GM19452 (cell line): ENCODE results near the gene FIGN.

Experiments
- ATAC-seq: cut with Tn5 transposase; IDR thresholded peaks from one replicate; pipeline ENCODE4 v1.9.1; 2021; ENCODE audit not compliant: unreplicated experiment

The FIGN gene

DNA sequence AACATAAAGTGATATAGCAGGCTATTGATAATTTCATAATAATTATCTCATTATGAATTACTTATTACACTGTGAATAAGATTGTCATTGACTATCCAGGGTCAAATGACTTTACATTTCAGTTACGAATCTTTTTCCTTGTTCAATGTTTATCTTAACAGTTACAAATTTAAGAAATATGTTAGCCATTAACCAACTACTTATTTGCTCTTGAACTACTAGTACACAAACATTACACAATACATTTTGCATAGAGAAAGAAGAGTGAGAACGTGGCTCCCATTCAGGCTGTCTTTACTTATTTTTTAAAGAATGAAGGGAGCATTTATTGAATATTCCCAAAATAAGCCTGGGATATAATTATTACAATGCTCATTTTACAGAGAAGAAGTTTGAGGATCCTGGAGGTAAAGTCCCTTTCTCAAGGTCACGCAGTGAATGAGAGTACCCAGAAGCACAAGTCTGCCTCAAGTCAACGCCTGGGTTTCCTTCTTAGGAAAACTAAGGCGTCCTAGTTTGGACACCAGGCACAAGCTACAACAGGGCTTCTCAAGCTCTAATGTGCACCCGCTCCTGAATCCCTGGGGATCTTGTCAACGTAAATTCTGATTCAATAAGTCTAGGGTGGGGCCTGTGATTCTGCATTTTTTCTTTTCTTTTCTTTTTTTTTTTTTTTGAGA lies 164.2 kb downstream of the FIGN start:
- no peak for ATAC-seq

DNA sequence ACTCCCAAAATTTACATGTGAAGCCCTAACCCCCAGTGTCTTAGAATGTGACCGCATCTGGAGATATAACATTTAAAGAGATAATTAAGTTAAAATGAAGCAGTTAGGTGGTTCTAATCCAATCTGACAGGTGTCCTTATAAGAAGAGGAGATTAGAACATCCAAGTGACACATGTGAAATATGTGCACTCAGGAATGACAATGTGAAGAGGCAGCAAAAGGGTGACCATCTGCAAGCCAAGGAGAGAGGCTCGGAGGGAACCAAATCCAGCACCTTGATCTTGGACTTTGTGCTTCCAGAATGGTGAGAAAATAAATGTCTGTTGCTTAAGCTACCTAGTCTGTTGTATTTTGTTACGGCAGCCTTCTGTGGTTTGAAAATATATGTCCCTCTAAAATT lies 165.4 kb downstream of the FIGN start:
- no peak for ATAC-seq

DNA sequence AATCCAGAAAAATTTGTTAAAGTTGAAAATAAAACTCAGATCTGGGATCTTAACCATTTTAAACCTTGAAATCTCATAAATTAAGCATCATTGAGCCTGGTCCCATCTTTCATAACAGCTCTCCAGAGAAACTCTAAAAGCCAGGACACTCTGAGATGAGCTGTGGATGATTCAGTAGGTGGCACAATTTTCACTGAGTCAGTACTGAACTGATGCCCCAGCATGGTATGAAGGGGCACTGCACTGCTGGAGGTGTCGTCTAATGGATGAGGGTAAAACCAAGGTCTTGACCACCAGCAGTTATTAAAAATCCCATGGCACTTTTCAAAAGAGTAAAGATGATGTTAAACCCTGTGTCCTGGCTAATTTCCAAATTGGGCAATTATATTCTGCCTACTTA lies 170.6 kb downstream of the FIGN start:
- no peak for ATAC-seq

DNA sequence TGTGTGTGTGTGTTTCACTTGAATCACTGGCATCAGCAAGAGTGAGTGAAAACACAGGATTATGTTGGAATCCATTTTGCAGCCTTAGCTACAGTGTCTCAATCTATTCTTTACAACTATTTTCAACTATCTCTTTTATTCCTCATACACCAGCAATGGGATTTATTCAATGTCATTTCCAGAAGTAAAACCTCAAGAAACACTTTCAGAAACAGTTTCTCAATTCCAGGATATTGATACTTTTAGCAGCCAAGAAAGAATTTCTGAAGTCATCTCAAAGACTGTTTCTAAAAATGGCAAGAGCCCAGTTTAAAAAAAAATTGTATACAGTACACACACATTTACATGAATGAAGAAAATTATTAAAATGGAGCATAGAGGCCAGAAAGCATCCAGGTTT lies 171.6 kb downstream of the FIGN start:
- no peak for ATAC-seq

DNA sequence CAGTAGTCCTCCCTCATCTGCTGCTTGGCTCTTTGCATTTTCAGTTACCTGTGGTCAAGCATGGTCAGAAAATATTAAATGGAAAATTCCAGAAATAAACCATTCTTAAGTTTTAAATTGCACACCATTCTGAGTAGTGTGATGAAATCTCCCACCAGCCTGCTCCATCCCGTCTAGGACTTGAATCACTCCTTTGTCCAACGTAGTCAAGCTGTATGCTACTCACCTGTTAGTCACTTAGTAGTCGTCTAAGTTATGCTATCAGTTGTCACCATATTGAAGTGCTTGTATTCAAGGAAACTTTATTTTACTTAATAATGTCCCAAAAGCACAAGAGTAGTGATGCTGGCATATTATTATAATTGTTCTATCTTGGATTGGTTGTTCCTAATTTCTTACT lies 172.5 kb downstream of the FIGN start:
- ATAC-seq = no peak

DNA sequence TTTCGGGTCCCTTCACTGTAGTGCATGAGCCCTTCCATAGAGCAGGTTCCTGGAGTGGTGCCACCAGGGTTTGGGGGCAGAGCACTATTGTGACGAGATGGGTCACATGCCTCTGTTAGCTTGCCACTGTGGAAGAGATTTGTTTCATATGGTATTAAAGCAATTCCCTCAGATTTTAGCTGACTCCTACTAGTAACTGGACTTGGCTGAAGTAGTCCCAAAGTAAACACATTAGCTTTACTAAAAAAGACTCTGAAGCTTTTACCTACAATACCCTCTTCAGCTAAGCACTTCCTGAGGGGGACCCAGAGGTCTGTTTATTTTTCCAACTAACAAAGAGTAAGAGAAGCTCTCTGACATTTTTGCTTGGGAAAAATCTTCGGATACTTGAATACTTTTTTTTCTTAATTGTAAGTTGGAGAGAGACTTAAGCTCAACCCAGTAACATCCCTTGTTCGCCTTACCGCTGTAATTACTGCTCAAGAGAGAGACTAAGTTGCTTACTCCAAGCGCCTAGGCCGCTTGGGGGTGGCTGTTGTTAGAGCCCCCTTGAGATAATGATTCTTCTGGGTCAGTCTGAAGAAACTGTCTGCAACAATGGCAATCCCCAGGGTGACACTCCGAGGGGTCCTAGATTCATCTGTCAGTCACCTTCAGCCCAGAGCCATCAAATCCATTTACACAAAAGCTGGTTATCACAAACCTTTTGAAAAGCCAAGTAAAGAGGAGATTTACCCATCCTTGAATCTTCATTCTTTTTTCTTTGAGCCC lies 177.4 kb downstream of the FIGN start:
- no peak for ATAC-seq

DNA sequence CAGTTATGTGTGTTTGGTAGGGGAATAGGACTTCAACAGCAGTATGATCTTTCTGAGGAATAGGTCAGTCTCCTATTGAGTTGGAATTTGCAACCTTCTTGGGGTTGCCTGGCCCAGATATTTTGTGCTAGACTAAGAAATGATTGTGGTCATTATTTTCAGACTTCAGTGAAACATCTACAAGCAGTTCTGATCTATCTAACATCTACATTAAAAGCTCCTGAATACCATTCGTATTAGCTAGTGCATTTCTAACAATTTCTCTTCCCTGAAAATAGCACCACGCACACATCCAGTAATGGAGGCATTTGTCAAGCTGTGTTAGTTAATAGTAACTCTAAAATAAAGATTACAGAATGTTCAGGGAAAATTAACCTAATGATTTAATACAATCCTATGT lies 179.3 kb downstream of the FIGN start:
- no peak for ATAC-seq

GRCh38 chr2:163554864-163555263 lies 180.9 kb downstream of the FIGN start:
- no peak for ATAC-seq

DNA sequence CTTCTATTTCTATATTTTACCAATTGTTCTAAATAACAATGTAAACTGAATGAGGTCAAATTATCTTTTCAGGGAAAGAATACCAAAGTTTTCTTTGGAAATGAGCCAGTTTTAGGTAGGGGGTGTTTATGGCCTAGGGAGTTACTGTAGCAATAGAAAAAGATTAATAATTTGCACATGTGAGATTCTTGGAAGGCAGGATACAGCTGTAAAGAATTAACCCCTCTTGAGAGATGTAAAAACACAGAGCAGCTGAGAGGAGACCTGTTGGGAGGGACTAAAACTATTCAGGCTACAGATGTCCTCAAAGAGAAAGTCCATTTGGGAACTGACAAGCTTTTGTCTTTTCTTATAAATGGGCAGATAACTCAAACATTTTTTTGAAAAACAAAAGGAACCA lies 182.2 kb downstream of the FIGN start:
- no peak for ATAC-seq

DNA sequence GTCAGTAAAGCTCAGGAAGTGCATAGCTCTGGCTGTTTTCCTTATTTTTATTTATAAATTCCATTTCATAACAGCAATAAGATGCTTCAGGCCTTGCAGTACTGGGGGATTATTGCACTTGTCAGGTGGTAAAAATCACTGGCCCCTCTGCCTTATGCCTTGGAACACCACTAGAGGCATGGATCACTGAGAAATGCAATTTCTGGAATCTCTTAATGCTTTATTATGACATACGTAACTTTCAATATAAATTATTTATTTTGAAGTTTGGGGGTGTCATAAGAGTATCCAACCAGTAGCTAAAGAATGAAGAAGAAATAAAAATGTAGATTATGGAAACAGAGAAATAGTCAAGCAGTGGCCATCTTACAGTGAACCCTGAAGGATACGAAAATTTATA lies 183.1 kb downstream of the FIGN start:
- ATAC-seq = no peak

DNA sequence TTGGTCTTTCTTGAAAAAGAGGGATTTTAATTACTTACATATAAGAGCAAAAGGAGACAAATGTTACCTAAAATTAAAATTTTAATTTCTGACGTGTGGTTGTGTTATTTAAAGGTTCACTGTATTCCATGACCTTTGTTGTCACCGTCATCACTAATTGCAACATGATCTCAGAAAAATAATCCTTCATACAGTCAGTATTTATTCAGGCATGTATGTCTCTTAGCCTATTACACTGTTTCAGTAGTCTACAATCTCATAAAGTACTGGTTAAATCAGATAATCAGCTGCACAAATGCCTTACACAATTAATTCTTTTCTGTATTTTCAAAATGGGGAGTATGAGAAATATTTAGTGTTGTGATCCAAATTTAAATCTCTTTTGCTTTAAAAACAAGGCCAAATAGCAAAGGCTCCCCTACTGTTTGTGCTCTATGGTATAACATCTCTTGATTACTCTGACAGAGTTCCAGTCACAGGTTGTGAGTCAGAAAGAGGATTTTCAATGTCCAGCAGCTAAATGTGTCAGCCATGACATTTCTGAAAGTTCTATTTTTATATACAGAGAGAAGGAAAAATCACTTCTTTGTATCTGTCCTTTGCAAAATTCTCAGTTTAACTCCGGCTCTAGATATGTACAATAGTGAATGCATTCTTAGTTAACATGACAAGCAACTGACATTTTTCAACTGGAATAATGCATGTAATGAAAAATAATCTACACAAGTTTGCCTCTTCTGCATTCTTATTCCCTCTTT lies 184.0 kb downstream of the FIGN start:
- no peak for ATAC-seq

GRCh38 chr2:163548970-163549369 lies 186.8 kb downstream of the FIGN start:
- no peak for ATAC-seq
